Measurements from ENCODE around the gene DGCR8.

GRCh38 chr22:20043057-20043996, 36.7 kb upstream of the DGCR8 start:
- TF ChIP-seq CTCF (IDR thresholded peaks at IDR 0.05 in 8 of 11, conservative IDR thresholded peaks at IDR 0.05 in 3 of 11), result no peak
- peak in 1 of 3 donors; percentile 27 for TF ChIP-seq POLR2AphosphoS5 (IDR thresholded peaks at IDR 0.05)

Measured in spleen (tissue), 7 donors.